ENCODE measurements around the gene MLEC.

Gene MLEC

DNA sequence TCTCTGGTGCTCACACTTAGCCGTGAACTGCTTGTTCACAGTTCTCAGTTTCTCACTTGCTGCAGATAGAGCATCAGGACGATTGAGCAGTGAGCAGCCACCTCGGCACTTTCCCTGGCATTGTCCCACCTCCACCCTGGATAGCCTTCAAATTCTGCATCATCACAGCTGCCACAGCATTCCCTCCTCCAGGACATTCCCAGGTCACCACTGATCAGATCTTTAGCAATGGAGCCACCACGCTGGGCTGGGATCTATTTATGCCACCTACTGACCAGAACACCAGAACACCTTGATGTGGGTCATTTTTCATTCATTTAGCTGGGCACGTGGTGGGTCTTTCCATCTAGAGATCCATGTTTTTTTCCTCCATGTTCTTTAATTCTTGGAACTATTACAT lies 62.3 kb downstream of the MLEC start:
- DNase-seq: no peak

DNA sequence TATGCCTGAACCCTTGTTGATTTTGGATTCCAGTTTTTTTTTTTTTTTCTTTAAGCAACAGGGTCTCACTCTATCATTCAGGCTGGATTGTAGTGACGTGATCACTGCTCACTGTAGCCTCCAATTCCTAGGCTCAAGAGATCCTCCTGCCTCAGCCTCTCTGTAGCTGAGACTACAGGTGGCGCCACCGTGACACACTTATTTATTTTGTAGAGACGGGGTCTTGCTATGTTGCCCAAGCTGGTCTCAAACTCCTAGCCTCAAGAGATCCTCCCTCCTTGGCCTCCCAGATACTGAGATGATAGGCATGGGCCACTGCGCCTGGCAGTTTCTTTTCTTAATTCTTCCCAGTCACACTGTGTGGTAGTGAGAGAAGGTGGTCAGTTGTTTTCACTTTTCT lies 63.9 kb downstream of the MLEC start:
- DNase-seq: no peak

GRCh38 chr12:120751389-120751788 lies 64.4 kb downstream of the MLEC start:
- no peak for DNase-seq

Measured in NCI-H1694 treated with DMSO at 0.1 percent for 48 hours (cell line).